Spleen (tissue), 11 donors: ENCODE results near the gene NUP107. TPM values are rescaled to one million over a fixed set of nuclear protein-coding genes. Genes with fewer than 3 reads are reported as not detected.

Experiments used
- DNase-seq: peaks from one replicate; pipeline ENCODE4 v3.0.0-alpha.2; 2020
- H3K27ac ChIP-seq, 8 donors: fragments of 200-600 bp; sonication (generic) in 7 of 8; 1 replicate in 4 of 8; 2 replicates in 4 of 8; pipeline versions ENCODE4 v1.5.0 to v1.8.0; 2016 to 2021; ENCODE audit warnings: inconsistent platforms in 4 of 8, mild to moderate bottlenecking in 4 of 8, moderate library complexity in 1 of 8
- H3K27me3 ChIP-seq, 7 donors: fragments of 200-600 bp; sonication (generic) in 6 of 7; replicated peaks in 1 of 7; 1 replicate in 4 of 7; 2 replicates in 3 of 7; pipeline versions ENCODE4 v1.5.0 to v1.8.0; 2016 to 2021; ENCODE audit warnings: inconsistent platforms in 3 of 7, mild to moderate bottlenecking in 1 of 7
- H3K36me3 ChIP-seq, 6 donors: fragments of 200-600 bp; sonication (generic) in 5 of 6; 1 replicate in 4 of 6; 2 replicates in 2 of 6; pipeline versions ENCODE4 v1.5.0 to v1.8.0; 2016 to 2021; ENCODE audit warnings: inconsistent platforms in 2 of 6
- H3K4me1 ChIP-seq, 6 donors: fragments of 200-600 bp; sonication (generic) in 5 of 6; 1 replicate in 3 of 6; 2 replicates in 3 of 6; pipeline versions ENCODE4 v1.5.0 to v1.8.0; 2016 to 2021; ENCODE audit warnings: inconsistent platforms in 3 of 6
- H3K4me3 ChIP-seq, 8 donors: fragments of 200-600 bp; sonication (generic) in 7 of 8; 1 replicate in 4 of 8; 2 replicates in 4 of 8; pipeline versions ENCODE4 v1.5.0 to v1.8.0; 2016 to 2021; ENCODE audit warnings: inconsistent platforms in 4 of 8, mild to moderate bottlenecking in 4 of 8, moderate library complexity in 2 of 8
- H3K9me3 ChIP-seq, 8 donors: fragments of 200-600 bp; sonication (generic) in 7 of 8; 1 replicate in 4 of 8; 2 replicates in 4 of 8; pipeline versions ENCODE4 v1.5.0 to v1.8.0; 2016 to 2021; ENCODE audit warnings: inconsistent platforms in 4 of 8
- POLR2A ChIP-seq, 3 donors: fragments of 450-650 bp; IDR thresholded peaks; one replicate each; pipeline ENCODE4 v1.5.1; 2017; ENCODE audit warnings: antibody characterized with exemption in 3 of 3, mild to moderate bottlenecking in 1 of 3
- POLR2AphosphoS5 ChIP-seq, 3 donors: sonication (generic); formaldehyde crosslinking; IDR thresholded peaks; one replicate each; pipeline ENCODE4 v1.5.1; 2017; ENCODE audit warnings: antibody characterized with exemption in 3 of 3
- WGBS, 5 donors: extraction: QIAGEN DNeasy Blood & Tissue Kit in 3 of 5; methylation state at CpG; one replicate each; pipeline versions ENCODE4 v1.1.5 to v1.1.7; 2013 to 2018; 5-methylcytosine and 5-hydroxymethylcytosine counted together
- intact Hi-C: fragments of 100-400 bp; cut with DNase I; formaldehyde crosslinking; loops from one replicate; pipeline ENCODE4 v1.15.0; 2023; ENCODE audit warnings: low total_unique reads
- polyA plus RNA-seq, 3 donors: library from polyadenylated mRNA; stranded (reverse); fragments of 200-250 nt; gene quantifications; one replicate each; pipeline ENCODE4 v1.2.1, GENCODE V29; 2013
- total RNA-seq, 7 donors: library from RNA; depleted of rRNA in 3 of 7; stranded (reverse); fragments of >200 nt in 3 of 7; fragmentation: NEBNext Ultra II Directional in 4 of 7; extraction: Animal tissue kit (Norgen Biotek cat#: 25700) in 4 of 7; gene quantifications; one replicate each; pipeline versions ENCODE4 v1.1.0 to v1.2.1, GENCODE V29; 2016 to 2021
- TF ChIP-seq, protein P1 (sequence below), 11 experiments: fragments of 200-600 bp in 7 of 11; fragments of 450-650 bp in 4 of 11; sonication (generic) in 4 of 11; IDR thresholded peaks in 8 of 11; conservative IDR thresholded peaks in 3 of 11; 1 replicate in 7 of 11; 2 replicates in 4 of 11; pipeline versions ENCODE4 v1.4.0 to v1.8.0; 2016 to 2021; ENCODE audit warnings: antibody characterized with exemption in 11 of 11, inconsistent platforms in 4 of 11, mild to moderate bottlenecking in 1 of 11
- donor health status: healthy with polysubstance abuse.
- donor health status: DM: no; HTN: no; CAD: no; lungs with moderate emphysema.
- donor health status: DM: no; HTN: no; CAD: no.
- donor health status: Bipolar disorder and iron deficiency.
- donor health status: healthy.
- donor health status: DM: no; HTN: no; CAD: no.
- donor health status: DM: yes; HTN: yes; CAD: no.

The NUP107 gene
- total and polyA plus RNA-seq, 10 donors, result 19.7 to 61.4 (median 50.5) TPM

- Histone ChIP-seq H3K4me1 (peaks cover 3 to 23% (median 13%) of the 10 kb centered on the region in 6 donors), H3K27me3 (no peaks in the 10 kb centered on the region), H3K36me3 (no peaks in the 10 kb centered on the region), H3K27ac (no peak overlapping the region), H3K9me3 (no peaks in the 10 kb centered on the region), H3K4me3 (no peak overlapping the region)
- WGBS, 5 donors, result 96 to 100% (median 99%) methylated on average over 2 of the region's 2 CpGs
- DNase-seq, result no peak
- TF ChIP-seq POLR2AphosphoS5 (IDR thresholded peaks at IDR 0.05), result no peak
- TF ChIP-seq, protein P1, sequence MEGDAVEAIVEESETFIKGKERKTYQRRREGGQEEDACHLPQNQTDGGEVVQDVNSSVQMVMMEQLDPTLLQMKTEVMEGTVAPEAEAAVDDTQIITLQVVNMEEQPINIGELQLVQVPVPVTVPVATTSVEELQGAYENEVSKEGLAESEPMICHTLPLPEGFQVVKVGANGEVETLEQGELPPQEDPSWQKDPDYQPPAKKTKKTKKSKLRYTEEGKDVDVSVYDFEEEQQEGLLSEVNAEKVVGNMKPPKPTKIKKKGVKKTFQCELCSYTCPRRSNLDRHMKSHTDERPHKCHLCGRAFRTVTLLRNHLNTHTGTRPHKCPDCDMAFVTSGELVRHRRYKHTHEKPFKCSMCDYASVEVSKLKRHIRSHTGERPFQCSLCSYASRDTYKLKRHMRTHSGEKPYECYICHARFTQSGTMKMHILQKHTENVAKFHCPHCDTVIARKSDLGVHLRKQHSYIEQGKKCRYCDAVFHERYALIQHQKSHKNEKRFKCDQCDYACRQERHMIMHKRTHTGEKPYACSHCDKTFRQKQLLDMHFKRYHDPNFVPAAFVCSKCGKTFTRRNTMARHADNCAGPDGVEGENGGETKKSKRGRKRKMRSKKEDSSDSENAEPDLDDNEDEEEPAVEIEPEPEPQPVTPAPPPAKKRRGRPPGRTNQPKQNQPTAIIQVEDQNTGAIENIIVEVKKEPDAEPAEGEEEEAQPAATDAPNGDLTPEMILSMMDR (IDR thresholded peaks at IDR 0.05 in 8 of 11, conservative IDR thresholded peaks at IDR 0.05 in 3 of 11), result no peak
- no peak for TF ChIP-seq POLR2A (IDR thresholded peaks at IDR 0.05)
- intact Hi-C loops, result no loop called here
These were observed 105.2 kb downstream of the NUP107 start for GRCh38 chr12:68791897-68792481.

DNA sequence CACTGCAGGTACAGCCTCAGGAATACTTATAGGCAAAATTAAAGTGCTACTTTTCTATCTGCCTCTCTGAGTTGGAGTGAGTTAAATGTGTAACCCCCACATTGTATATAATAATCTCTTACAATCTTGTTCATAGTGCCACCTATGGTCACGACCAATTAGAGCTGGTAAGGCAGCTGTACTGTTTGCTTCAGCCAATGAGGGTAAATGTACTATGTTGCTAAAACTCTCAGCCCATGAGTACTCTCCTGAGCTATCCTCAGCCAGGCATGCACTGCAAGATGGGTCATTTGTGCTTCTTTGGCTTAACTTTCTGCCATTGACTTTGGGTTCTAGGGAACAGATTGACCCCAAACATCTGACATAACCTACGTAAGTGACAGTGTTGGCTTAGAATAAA is 106.2 kb downstream of the NUP107 start:
- H3K4me1 ChIP-seq, result peaks cover 0 to 13% (median 4%) of the 10 kb centered on the region in 6 donors
- no peak for DNase-seq
- H3K27ac ChIP-seq, result no peak overlapping the region
- TF ChIP-seq, protein P1 (IDR thresholded peaks at IDR 0.05 in 8 of 11, conservative IDR thresholded peaks at IDR 0.05 in 3 of 11), result no peak
- TF ChIP-seq POLR2AphosphoS5 (IDR thresholded peaks at IDR 0.05), result no peak
- TF ChIP-seq POLR2A (IDR thresholded peaks at IDR 0.05), result no peak
- no peaks in the 10 kb centered on the region for H3K36me3 ChIP-seq
- intact Hi-C loops, result no loop called here
- 69 to 81% (median 75%) methylated on average over 2 of the region's 2 CpGs for WGBS, 5 donors
- no peak overlapping the region for H3K4me3 ChIP-seq
- H3K27me3 ChIP-seq, result no peaks in the 10 kb centered on the region
- no peaks in the 10 kb centered on the region for H3K9me3 ChIP-seq

GRCh38 chr12:68793436-68793835 is 106.7 kb downstream of the NUP107 start:
- no peak for TF ChIP-seq POLR2AphosphoS5 (IDR thresholded peaks at IDR 0.05)
- TF ChIP-seq POLR2A (IDR thresholded peaks at IDR 0.05), result no peak
- TF ChIP-seq, protein P1 (IDR thresholded peaks at IDR 0.05 in 8 of 11, conservative IDR thresholded peaks at IDR 0.05 in 3 of 11), result no peak
- Histone ChIP-seq H3K4me1 (peaks cover 0 to 8% (median under 1%) of the 10 kb centered on the region in 6 donors), H3K9me3 (no peaks in the 10 kb centered on the region), H3K4me3 (no peak overlapping the region), H3K27me3 (no peaks in the 10 kb centered on the region), H3K36me3 (no peaks in the 10 kb centered on the region), H3K27ac (no peak overlapping the region)
- no peak for DNase-seq
- intact Hi-C loops, result no loop called here
- WGBS, 5 donors, result 93 to 96% (median 94%) methylated on average over 4 of the region's 4 CpGs

DNA sequence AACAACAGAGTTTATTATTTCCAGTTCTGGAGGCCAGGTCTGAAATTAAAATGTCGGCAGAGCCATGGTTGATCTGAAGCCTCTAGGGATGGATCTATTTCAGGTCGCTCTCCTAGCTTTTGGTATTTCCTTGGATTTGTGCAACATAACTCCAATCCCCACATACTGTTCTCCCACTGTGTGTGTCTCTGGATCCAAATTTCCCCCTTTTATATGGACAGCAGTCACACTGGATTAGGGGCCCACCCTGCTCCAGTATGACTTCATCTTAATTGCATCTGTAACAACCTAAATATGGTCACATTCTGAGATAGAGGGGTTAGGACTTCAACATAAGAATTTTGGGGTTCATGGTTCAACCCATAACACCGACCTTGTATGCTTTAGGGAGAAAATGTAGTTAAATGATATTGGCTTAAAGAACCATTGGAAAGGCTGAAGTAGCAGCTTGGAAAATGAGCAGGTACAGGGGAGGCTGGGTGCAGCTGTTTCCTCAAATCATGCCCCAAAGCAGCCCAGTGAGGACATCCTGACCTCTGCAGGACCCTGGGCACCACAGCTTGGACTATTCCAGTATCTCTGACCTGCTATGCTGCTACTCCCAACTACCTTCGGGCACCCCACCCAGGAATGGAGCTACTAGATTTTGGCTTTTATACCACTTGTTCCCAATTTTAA is 107.3 kb downstream of the NUP107 start:
- H3K36me3 ChIP-seq, result no peaks in the 10 kb centered on the region

More for the DNA sequence above, 107.3 kb downstream of the NUP107 start:
- H3K4me3 ChIP-seq, result no peak overlapping the region
- H3K9me3 ChIP-seq, result no peaks in the 10 kb centered on the region
- TF ChIP-seq POLR2AphosphoS5 (IDR thresholded peaks at IDR 0.05) (no peak), POLR2A (IDR thresholded peaks at IDR 0.05) (no peak)
- TF ChIP-seq, protein P1 (IDR thresholded peaks at IDR 0.05 in 8 of 11, conservative IDR thresholded peaks at IDR 0.05 in 3 of 11), result no peak
- intact Hi-C loops, result no loop called here
- 95 to 99% (median 98%) methylated on average over 4 of the region's 4 CpGs for WGBS, 5 donors
- peaks cover 0 to 2% (median 0%) of the 10 kb centered on the region in 6 donors for H3K4me1 ChIP-seq
- no peaks in the 10 kb centered on the region for H3K27me3 ChIP-seq
- H3K27ac ChIP-seq, result no peak overlapping the region
- DNase-seq, result no peak
